OCI-LY1 (cell line): ENCODE results near the gene PDE4D.

Experiments
- H2AFZ ChIP-seq: fragments of 200-600 bp; sonication (generic), shearing (Covaris generic); 2 replicates; pipeline ENCODE4 v1.6.0; 2014; ENCODE audit warnings: antibody characterized with exemption, mild to moderate bottlenecking, low read length
- H3F3A ChIP-seq: fragments of 200-600 bp; sonication (generic), shearing (Covaris generic); 2 replicates; pipeline ENCODE4 v1.6.0; 2014; ENCODE audit warnings: mild to moderate bottlenecking, antibody characterized with exemption, low read length, moderate library complexity; ENCODE audit not compliant: insufficient read depth
- H3K27ac ChIP-seq: fragments of 200-600 bp; sonication (generic); 2 replicates; pipeline ENCODE4 v1.5.1; 2014; ENCODE audit warnings: low read length, mixed run types, mild to moderate bottlenecking, low read depth; ENCODE audit not compliant: poor library complexity, severe bottlenecking
- H3K27me3 ChIP-seq: fragments of 200-600 bp; sonication (generic); 2 replicates; pipeline ENCODE4 v1.6.0; 2014; ENCODE audit warnings: antibody characterized with exemption, mild to moderate bottlenecking, low read length, moderate library complexity; ENCODE audit not compliant: insufficient read depth
- H3K36me3 ChIP-seq: fragments of 200-600 bp; sonication (generic); 2 replicates; pipeline ENCODE4 v1.6.1; 2014; ENCODE audit warnings: mild to moderate bottlenecking, antibody characterized with exemption, low read length, moderate library complexity, mixed read lengths; ENCODE audit not compliant: insufficient read depth
- H3K4me1 ChIP-seq: fragments of 200-600 bp; sonication (generic); 2 replicates; pipeline ENCODE4 v1.5.1; 2014; ENCODE audit warnings: mild to moderate bottlenecking, low read length, moderate library complexity; ENCODE audit not compliant: insufficient read depth, severe bottlenecking
- H3K4me2 ChIP-seq: fragments of 200-600 bp; sonication (generic), shearing (Covaris generic); 2 replicates; pipeline ENCODE4 v1.6.1; 2014; ENCODE audit warnings: low read length
- H3K4me3 ChIP-seq: fragments of 200-600 bp; sonication (generic); 2 replicates; pipeline ENCODE4 v1.5.1; 2014; ENCODE audit warnings: low read length, low read depth, mild to moderate bottlenecking, mixed read lengths; ENCODE audit not compliant: poor library complexity, severe bottlenecking
- H3K79me2 ChIP-seq: fragments of 200-600 bp; shearing (Covaris generic); 2 replicates; pipeline ENCODE4 v1.6.1; 2016; ENCODE audit warnings: mixed run types, low read length, mixed read lengths; ENCODE audit not compliant: insufficient read depth
- H3K9ac ChIP-seq: fragments of 200-600 bp; sonication (generic), shearing (Covaris generic); 2 replicates; pipeline ENCODE4 v1.6.1; 2014; ENCODE audit warnings: mild to moderate bottlenecking, low read length, mixed read lengths
- H3K9me2 ChIP-seq: fragments of 200-600 bp; sonication (generic), shearing (Covaris generic); 2 replicates; pipeline ENCODE4 v1.6.1; 2014; ENCODE audit warnings: low read depth, mild to moderate bottlenecking, low read length, mixed read lengths
- H3K9me3 ChIP-seq: fragments of 200-600 bp; shearing (Covaris generic); 2 replicates; pipeline ENCODE4 v1.6.1; 2014; ENCODE audit warnings: low read length, mixed read lengths
- H4K20me1 ChIP-seq: fragments of 200-600 bp; sonication (generic), shearing (Covaris generic); 2 replicates; pipeline ENCODE4 v1.6.0; 2016; ENCODE audit warnings: mild to moderate bottlenecking, low read length; ENCODE audit not compliant: insufficient read depth
- CTCF ChIP-seq: fragments of 200-600 bp; sonication (generic), shearing (Covaris generic); IDR thresholded peaks from 2 replicates; pipeline ENCODE4 v1.5.1; 2017; ENCODE audit warnings: mild to moderate bottlenecking, antibody characterized with exemption, low read length, moderate library complexity, mixed read lengths
- EZH2 ChIP-seq: fragments of 200-600 bp; sonication (generic), shearing (Covaris generic); IDR thresholded peaks from 2 replicates; pipeline ENCODE4 v1.8.0; 2017; ENCODE audit warnings: borderline replicate concordance, mixed run types, mild to moderate bottlenecking, antibody characterized with exemption, low read length, moderate library complexity, mixed read lengths

PDE4D gene

GRCh38 chr5:59732301-59732700 is 161.2 kb downstream of the PDE4D start:
- H3K4me2 ChIP-seq: no peak overlapping the region
- no peak overlapping the region for H3K9ac ChIP-seq
- no peak overlapping the region for H3K4me3 ChIP-seq
- TF ChIP-seq EZH2: no peak
- no peak for TF ChIP-seq CTCF
- H3K27ac ChIP-seq: no peak overlapping the region
- no peaks in the 10 kb centered on the region for H3K9me2 ChIP-seq
- no peaks in the 10 kb centered on the region for H3K9me3 ChIP-seq
- H2AFZ ChIP-seq: no peak overlapping the region
- H3K27me3 ChIP-seq: no peaks in the 10 kb centered on the region
- H3K4me1 ChIP-seq: no peaks in the 10 kb centered on the region
- no peaks in the 10 kb centered on the region for H3K36me3 ChIP-seq
- no peaks in the 10 kb centered on the region for H3F3A ChIP-seq
- no peaks in the 10 kb centered on the region for H4K20me1 ChIP-seq
- H3K79me2 ChIP-seq: no peaks in the 10 kb centered on the region

- Histone ChIP-seq H3K79me2 (no peaks in the 10 kb centered on the region), H3K36me3 (no peaks in the 10 kb centered on the region), H3K27ac (no peak overlapping the region), H3K27me3 (no peaks in the 10 kb centered on the region), H4K20me1 (no peaks in the 10 kb centered on the region), H2AFZ (no peak overlapping the region), H3K9me2 (no peaks in the 10 kb centered on the region), H3K4me1 (no peaks in the 10 kb centered on the region), H3K4me3 (no peak overlapping the region), H3K4me2 (no peak overlapping the region), H3F3A (no peaks in the 10 kb centered on the region), H3K9me3 (no peaks in the 10 kb centered on the region), H3K9ac (no peak overlapping the region)
- TF ChIP-seq EZH2: no peak
- no peak for TF ChIP-seq CTCF
These were observed 161.7 kb downstream of the PDE4D start for GRCh38 chr5:59731809-59732208.

- Histone ChIP-seq H3K79me2 (no peaks in the 10 kb centered on the region), H3K36me3 (no peaks in the 10 kb centered on the region), H3K4me1 (no peaks in the 10 kb centered on the region), H3K9me3 (no peaks in the 10 kb centered on the region), H3K4me3 (no peak overlapping the region), H4K20me1 (no peaks in the 10 kb centered on the region), H2AFZ (no peak overlapping the region), H3K27ac (no peak overlapping the region), H3K9me2 (no peaks in the 10 kb centered on the region), H3F3A (no peaks in the 10 kb centered on the region), H3K9ac (no peak overlapping the region), H3K4me2 (no peak overlapping the region), H3K27me3 (no peaks in the 10 kb centered on the region)
- no peak for TF ChIP-seq EZH2
- TF ChIP-seq CTCF: no peak
These were observed 163.7 kb downstream of the PDE4D start for GRCh38 chr5:59729820-59730219.
